Measurements from ENCODE around the gene NXT1. TPM values are rescaled to one million over a fixed set of nuclear protein-coding genes. Genes with fewer than 3 reads are reported as not detected.

The NXT1 gene
- 58.7 to 78.5 TPM (median 74.0 TPM) in 5 replicates for total RNA-seq (2022; extraction: Qiagen RNA extraction; ENCODE audit: low read depth)

DNA sequence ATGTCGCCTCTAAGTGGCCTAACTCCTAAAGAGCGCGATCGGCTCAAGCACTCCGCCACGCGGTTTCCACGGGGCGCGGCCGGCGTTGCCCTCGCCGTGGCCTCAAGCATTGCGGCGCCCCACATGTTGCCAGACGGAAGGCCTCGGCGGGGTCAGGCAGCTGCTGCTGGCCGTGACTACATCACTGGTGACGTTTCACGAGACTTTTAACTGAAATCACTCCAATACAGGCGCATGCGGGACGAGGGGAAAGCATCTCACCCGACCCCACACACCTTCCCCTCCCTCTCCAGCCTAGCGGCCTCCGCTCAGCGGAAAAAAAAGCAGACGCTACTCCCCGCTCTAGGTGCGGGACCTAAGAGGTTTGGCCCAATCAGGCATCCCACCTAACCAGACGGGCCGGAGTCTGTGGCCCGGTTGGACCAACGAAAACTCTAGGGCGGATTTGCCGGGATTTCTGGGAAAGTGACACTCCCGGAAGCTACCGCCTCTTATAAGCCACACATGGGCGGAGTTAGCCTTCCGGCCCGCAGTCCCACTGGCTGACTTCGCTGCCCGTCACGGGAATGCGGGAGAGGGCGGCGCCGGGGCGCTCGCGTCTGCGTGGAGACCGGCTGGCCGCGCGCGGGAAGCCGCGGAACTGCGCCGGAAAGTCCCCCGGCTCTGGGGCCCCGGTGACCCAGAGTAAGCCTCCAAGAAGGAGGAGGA is at the start of gene NXT1:
NXT1 (plus strand) TSS at position 596 of the 708 bp plus-strand sequence. CDS start 3,251 bp downstream, outside the sequence.

DNA sequence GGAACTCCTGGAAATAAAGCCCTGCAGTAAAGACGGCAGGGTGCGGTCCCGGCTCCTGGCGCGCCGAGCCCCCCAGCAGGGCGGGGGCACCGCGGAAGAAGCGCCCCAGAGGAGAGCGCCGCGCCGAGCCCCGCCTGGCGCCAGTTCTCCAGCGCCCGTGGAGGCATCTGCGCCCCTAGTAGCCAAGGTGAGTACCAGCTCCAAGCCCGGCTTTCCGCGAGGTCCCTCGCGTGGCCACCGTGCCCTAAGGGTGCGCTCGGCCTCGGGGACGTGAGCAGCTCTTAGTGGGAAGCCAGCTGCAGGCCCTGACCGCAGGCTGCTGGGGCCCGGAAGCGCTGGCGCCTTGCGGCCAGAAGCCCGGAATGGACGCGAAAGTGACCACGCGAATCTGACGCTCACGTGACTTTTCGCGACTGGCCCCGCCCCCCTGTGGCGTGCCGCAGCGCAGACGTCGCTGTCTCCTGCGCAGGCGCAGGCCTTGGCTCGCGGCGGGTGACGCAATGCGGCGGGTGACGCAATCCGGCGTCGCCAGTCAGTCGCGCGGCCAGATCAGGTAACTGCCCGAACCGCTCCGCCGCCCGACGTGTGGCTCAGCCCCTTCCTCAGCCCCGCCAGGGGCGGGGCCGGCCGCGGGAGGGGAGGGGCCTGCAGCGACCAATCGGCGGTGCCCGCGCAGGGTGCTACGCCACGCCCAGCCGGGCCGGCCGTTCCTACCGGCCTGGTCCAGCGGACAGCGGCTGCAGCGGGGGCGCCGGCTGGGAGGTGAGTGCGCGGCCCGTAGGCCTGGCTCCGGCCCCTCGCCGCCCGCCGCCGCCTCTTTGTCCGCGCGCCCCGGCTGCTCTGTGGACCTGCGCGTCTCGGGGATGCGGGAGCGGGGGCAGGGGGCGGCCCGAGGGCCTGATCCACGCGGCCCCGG is 11.1 kb downstream of the NXT1 start, which contains the start of gene GZF1:
GZF1 (plus strand) TSS at position 707 of the 916 bp plus-strand sequence. CDS start 2,202 bp downstream, outside the sequence.

Other genes with a start within 250 kb of the NXT1 start
- gene GZF1, start 11.4 kb downstream of the NXT1 start, total RNA-seq (2022; extraction: Qiagen RNA extraction; ENCODE audit: low read depth) = 7.8 to 11.6 TPM (median 9.5 TPM) in 5 replicates
- 2.8 to 4.1 TPM (median 3.6 TPM) in 5 replicates for gene NAPB, start 70.7 kb downstream of the NXT1 start, total RNA-seq (2022; extraction: Qiagen RNA extraction; ENCODE audit: low read depth)
- not detected in 5 replicates for gene CSTL1, start 88.9 kb downstream of the NXT1 start, total RNA-seq (2022; extraction: Qiagen RNA extraction; ENCODE audit: low read depth)
- not detected in 5 replicates for gene CST11, start 102.1 kb downstream of the NXT1 start, total RNA-seq (2022; extraction: Qiagen RNA extraction; ENCODE audit: low read depth)
- gene CST8, start 140.3 kb downstream of the NXT1 start, total RNA-seq (2022; extraction: Qiagen RNA extraction; ENCODE audit: low read depth) = not detected in 5 replicates
- not detected in 5 replicates for gene CST9L, start 217.7 kb downstream of the NXT1 start, total RNA-seq (2022; extraction: Qiagen RNA extraction; ENCODE audit: low read depth)

Data from A549 treated with CpdA at 1 μM for 4 hours (cell line).